CD14-positive monocyte (primary cell): Measurements from ENCODE around the gene RRP9. TPM values are rescaled to one million over a fixed set of nuclear protein-coding genes. Genes with fewer than 3 reads are reported as not detected.

Source experiments
- DNase-seq, 3 donors: peaks; one replicate each; pipeline ENCODE4 v3.0.0-alpha.2; 2011 to 2022
- H2AFZ ChIP-seq: 2 replicates; pipeline ENCODE4 v1.6.0; 2012; ENCODE audit warnings: mild to moderate bottlenecking, low read depth, low read length, inconsistent platforms; ENCODE audit not compliant: insufficient read depth, poor library complexity, severe bottlenecking
- H3K27ac ChIP-seq, 2 donors: 1 replicate in 1 of 2; 2 replicates in 1 of 2; pipeline ENCODE4 v1.5.1; 2012 to 2013; ENCODE audit warnings: low read length in 2 of 2, control low read depth in 1 of 2, inconsistent platforms in 1 of 2, low read depth in 1 of 2, mild to moderate bottlenecking in 1 of 2
- H3K27me3 ChIP-seq, 2 donors: one replicate each; pipeline versions ENCODE4 v1.6.0 to v1.6.1; 2011 to 2013; ENCODE audit warnings: low read length in 2 of 2; ENCODE audit not compliant: control insufficient read depth in 2 of 2, insufficient read depth in 2 of 2
- H3K36me3 ChIP-seq, 2 donors: replicated peaks in 1 of 2; 1 replicate in 1 of 2; 2 replicates in 1 of 2; pipeline versions ENCODE4 v1.5.1 to v1.6.1; 2012 to 2013; ENCODE audit warnings: low read length in 2 of 2, control low read depth in 1 of 2, inconsistent platforms in 1 of 2, mild to moderate bottlenecking in 1 of 2; ENCODE audit not compliant: insufficient read depth in 2 of 2, control insufficient read depth in 1 of 2
- H3K4me1 ChIP-seq, 2 donors: 1 replicate in 1 of 2; 2 replicates in 1 of 2; pipeline versions ENCODE4 v1.5.1 to v1.6.1; 2012 to 2013; ENCODE audit warnings: low read length in 2 of 2, control low read depth in 1 of 2, inconsistent platforms in 1 of 2, mild to moderate bottlenecking in 1 of 2, moderate library complexity in 1 of 2; ENCODE audit not compliant: insufficient read depth in 2 of 2, control insufficient read depth in 1 of 2
- H3K4me2 ChIP-seq: replicated peaks from 2 replicates; pipeline ENCODE3; 2012; ENCODE audit warnings: low read length, moderate library complexity, mild to moderate bottlenecking; ENCODE audit not compliant: poor library complexity, severe bottlenecking; ENCODE audit errors: extremely low read depth
- H3K4me3 ChIP-seq, 3 experiments: fragments of 200-600 bp in 1 of 3; sonication (generic) in 1 of 3; replicated peaks in 1 of 3; 1 replicate in 2 of 3; 2 replicates in 1 of 3; pipeline ENCODE4 v1.5.1; 2011 to 2013; ENCODE audit warnings: low read length in 3 of 3, mild to moderate bottlenecking in 3 of 3, control low read depth in 2 of 3, low read depth in 2 of 3, inconsistent platforms in 1 of 3, moderate library complexity in 1 of 3
- H3K79me2 ChIP-seq: 2 replicates; pipeline ENCODE4 v1.6.0; 2012; ENCODE audit warnings: mild to moderate bottlenecking, control low read depth, inconsistent platforms, low read length, moderate library complexity; ENCODE audit not compliant: insufficient read depth
- H3K9ac ChIP-seq: 2 replicates; pipeline ENCODE4 v1.6.0; 2017; ENCODE audit warnings: low read length, mild to moderate bottlenecking; ENCODE audit not compliant: insufficient read depth, poor library complexity, severe bottlenecking
- H3K9me3 ChIP-seq, 2 donors: replicated peaks in 1 of 2; 1 replicate in 1 of 2; 2 replicates in 1 of 2; pipeline versions ENCODE4 v1.5.1 to v1.6.1; 2012 to 2013; ENCODE audit warnings: low read length in 2 of 2, control low read depth in 1 of 2; ENCODE audit not compliant: control insufficient read depth in 1 of 2, insufficient read depth in 1 of 2
- H4K20me1 ChIP-seq: 2 replicates; pipeline ENCODE4 v1.6.0; 2012; ENCODE audit warnings: mild to moderate bottlenecking, low read length, control low read depth, moderate library complexity; ENCODE audit not compliant: insufficient read depth
- H3K27ac Mint-ChIP-seq, 7 donors: one replicate each; pipeline ENCODE4 v1.8.0; 2020; ENCODE audit warnings: mild to moderate bottlenecking in 7 of 7, mixed read lengths in 7 of 7, moderate library complexity in 6 of 7, inconsistent platforms in 2 of 7
- H3K27me3 Mint-ChIP-seq, 3 donors: one replicate each; pipeline ENCODE4 v1.8.0; 2021 to 2022; ENCODE audit warnings: low read depth in 3 of 3, mild to moderate bottlenecking in 3 of 3, mixed read lengths in 3 of 3, moderate library complexity in 3 of 3, inconsistent platforms in 1 of 3
- H3K36me3 Mint-ChIP-seq, 2 donors: one replicate each; pipeline ENCODE4 v1.8.0; 2020; ENCODE audit warnings: mixed read lengths in 2 of 2, inconsistent platforms in 1 of 2, mild to moderate bottlenecking in 1 of 2
- H3K4me1 Mint-ChIP-seq: one replicate; pipeline ENCODE4 v1.8.0; 2020; ENCODE audit warnings: mild to moderate bottlenecking, mixed read lengths
- H3K4me3 Mint-ChIP-seq, 2 donors: one replicate each; pipeline ENCODE4 v1.8.0; 2020; ENCODE audit warnings: mild to moderate bottlenecking in 2 of 2, mixed read lengths in 2 of 2, moderate library complexity in 1 of 2
- H3K9me3 Mint-ChIP-seq, 7 donors: one replicate each; pipeline ENCODE4 v1.8.0; 2020 to 2022; ENCODE audit warnings: mixed read lengths in 7 of 7, mild to moderate bottlenecking in 6 of 7, moderate library complexity in 6 of 7, inconsistent platforms in 2 of 7
- WGBS: methylation state at CpG from one replicate; pipeline ENCODE4 v1.1.5; 2013; ENCODE audit warnings: missing lambda C conversion rate; ENCODE audit not compliant: insufficient coverage; 5-methylcytosine and 5-hydroxymethylcytosine counted together
- intact Hi-C, 2 donors: fragments of 100-400 bp; cut with micrococcal nuclease; formaldehyde crosslinking; loops; one replicate each; pipeline versions ENCODE4 v1.15.0 to v1.15.1; 2023
- polyA plus RNA-seq, 3 donors: library from polyadenylated mRNA; depleted of rRNA in 1 of 3; unstranded in 2 of 3; stranded (reverse) in 1 of 3; fragments of 300-500 nt in 2 of 3; fragments of >200 nt in 1 of 3; fragmentation: Illumina TruSeq in 2 of 3; gene quantifications; 1 replicate in 2 of 3; 2 replicates in 1 of 3; pipeline ENCODE4 v1.2.3, GENCODE V29; 2012 to 2021
- TF ChIP-seq, protein P1 (sequence below): fragments of 200-600 bp; IDR thresholded peaks from one replicate; pipeline ENCODE4 v1.8.0; 2022; ENCODE audit warnings: antibody characterized with exemption, mild to moderate bottlenecking

RRP9 gene
- polyA plus RNA-seq, 3 donors: 6.7 to 10.4 (median 9.9) TPM

GRCh38 chr3:51974963-51975851 lies 33.5 kb upstream of the RRP9 start, which contains the start of gene ABHD14A:
Gene ABHD14A (plus strand): TSS chr3:51975064. CDS start chr3:51975136, 72 bp downstream.
- no peaks in the 10 kb centered on the region for H3K27me3 ChIP-seq
- H3K4me2 ChIP-seq: peak within 1 kb of the TSS; percentile 100
- H3K9me3 ChIP-seq: no peaks in the 10 kb centered on the region
- H3K4me3 Mint-ChIP-seq: peak within 1 kb of the TSS; percentile 94 to 97
- H3K4me3 ChIP-seq: peak within 1 kb of the TSS; percentile 73 to 90 (median 87)
- H3K9me3 Mint-ChIP-seq: peaks cover 0 to 2% (median 0%) of the 10 kb centered on the region in 7 donors
- under 1% methylated on average over 63 of the region's 63 CpGs for WGBS
- H3K27ac ChIP-seq: peak within 1 kb of the TSS; percentile 29 to 81
- peaks cover 2 to 7% of the 10 kb centered on the region in 2 donors for H3K36me3 Mint-ChIP-seq
- peaks cover 26 to 31% of the 10 kb centered on the region in 2 donors for H3K4me1 ChIP-seq
- intact Hi-C loops: loop anchor here (2.0 kb wide), 1 partner anchor 32 kb away; the partner anchor contains the start of gene PARP3 (in 2 of the 2)
- H4K20me1 ChIP-seq: no peaks in the 10 kb centered on the region
- peak within 1 kb of the TSS; percentile 50 to 94 (median 87) for H3K27ac Mint-ChIP-seq
- H3K9ac ChIP-seq: peak within 1 kb of the TSS; percentile 75
- peaks cover 32% of the 10 kb centered on the region for H3K4me1 Mint-ChIP-seq
- no peaks in the 10 kb centered on the region for H3K79me2 ChIP-seq
- H3K36me3 ChIP-seq: no peaks in the 10 kb centered on the region
- TF ChIP-seq, protein P1, sequence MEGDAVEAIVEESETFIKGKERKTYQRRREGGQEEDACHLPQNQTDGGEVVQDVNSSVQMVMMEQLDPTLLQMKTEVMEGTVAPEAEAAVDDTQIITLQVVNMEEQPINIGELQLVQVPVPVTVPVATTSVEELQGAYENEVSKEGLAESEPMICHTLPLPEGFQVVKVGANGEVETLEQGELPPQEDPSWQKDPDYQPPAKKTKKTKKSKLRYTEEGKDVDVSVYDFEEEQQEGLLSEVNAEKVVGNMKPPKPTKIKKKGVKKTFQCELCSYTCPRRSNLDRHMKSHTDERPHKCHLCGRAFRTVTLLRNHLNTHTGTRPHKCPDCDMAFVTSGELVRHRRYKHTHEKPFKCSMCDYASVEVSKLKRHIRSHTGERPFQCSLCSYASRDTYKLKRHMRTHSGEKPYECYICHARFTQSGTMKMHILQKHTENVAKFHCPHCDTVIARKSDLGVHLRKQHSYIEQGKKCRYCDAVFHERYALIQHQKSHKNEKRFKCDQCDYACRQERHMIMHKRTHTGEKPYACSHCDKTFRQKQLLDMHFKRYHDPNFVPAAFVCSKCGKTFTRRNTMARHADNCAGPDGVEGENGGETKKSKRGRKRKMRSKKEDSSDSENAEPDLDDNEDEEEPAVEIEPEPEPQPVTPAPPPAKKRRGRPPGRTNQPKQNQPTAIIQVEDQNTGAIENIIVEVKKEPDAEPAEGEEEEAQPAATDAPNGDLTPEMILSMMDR: no peak
- DNase-seq: peak; percentile 60 to 80 (median 75)
- H3K27me3 Mint-ChIP-seq: peaks cover 0 to 4% (median 4%) of the 10 kb centered on the region in 3 donors
- peak within 1 kb of the TSS; percentile 98 for H2AFZ ChIP-seq

- Histone ChIP-seq H3K9me3 (no peaks in the 10 kb centered on the region), H4K20me1 (no peaks in the 10 kb centered on the region), H3K36me3 (no peaks in the 10 kb centered on the region), H3K9ac (peak overlapping the region; percentile 75), H3K4me2 (peak overlapping the region; percentile 100), H3K4me3 (peak overlapping the region; percentile 73 to 90 (median 87)), H2AFZ (peak overlapping the region; percentile 98), H3K4me1 (peaks cover 26 to 31% of the 10 kb centered on the region in 2 donors), H3K79me2 (no peaks in the 10 kb centered on the region), H3K27ac (peak overlapping the region; percentile 29 to 81), H3K27me3 (no peaks in the 10 kb centered on the region)
- Mint-ChIP-seq H3K4me3 (peak overlapping the region; percentile 94 to 97), H3K27me3 (peaks cover 0 to 5% (median 4%) of the 10 kb centered on the region in 3 donors), H3K27ac (peak overlapping the region; percentile 35 to 91 (median 85)), H3K4me1 (peaks cover 32% of the 10 kb centered on the region), H3K36me3 (peaks cover 2 to 7% of the 10 kb centered on the region in 2 donors), H3K9me3 (peaks cover 0 to 2% (median 0%) of the 10 kb centered on the region in 7 donors)
- TF ChIP-seq, protein P1: peak; percentile 78
- WGBS: 23% methylated on average over 26 of the region's 30 CpGs
- intact Hi-C loops: loop anchor here (2.0 kb wide), 1 partner anchor 32 kb away; the partner anchor contains the start of gene PARP3 (in 2 of the 2)
- DNase-seq: no peak
Measured at GRCh38 chr3:51974277-51974962, 32.7 kb upstream of the RRP9 start.
